Naive thymus-derived CD8-positive, alpha-beta T cell (primary cell): ENCODE measurements around the gene EEF1A2. TPM values are rescaled to one million over a fixed set of nuclear protein-coding genes. Genes with fewer than 3 reads are reported as not detected.
A peak's percentile ranks its signal among the peaks of the same experiment; 100 is the strongest.
"Not testable (repeated sequence)": the region's sequence is repeated elsewhere in the genome, so short reads cannot be mapped to it uniquely, and the experiment has no call there.

Source experiments
- ATAC-seq, 2 donors: fragments of 150-1000 bp; cut with Tn5 transposase in 1 of 2; sonication (Bioruptor Pico), chemical (Tn5 transposase) in 1 of 2; 1 replicate in 1 of 2; 2 replicates in 1 of 2; pipeline ENCODE4 v1.10.0; 2021; ENCODE audit warnings: mild to moderate bottlenecking in 2 of 2, moderate library complexity in 2 of 2
- POLR2A ChIA-PET: fragments of 350-600 bp; sonication (Branson Sonifier 250); formaldehyde crosslinking; loops from one replicate; lab custom pipeline; 2021; ENCODE audit warnings: antibody characterized with exemption; lab: Charles Lee
- DNase-seq, 10 donors: peaks; one replicate each; pipeline versions ENCODE4 v3.0.0 to v3.0.0-alpha.2; 2020 to 2022
- H3K27ac Mint-ChIP-seq, 10 donors: one replicate each; pipeline ENCODE4 v1.8.0; 2020 to 2022; ENCODE audit warnings: mild to moderate bottlenecking in 10 of 10, mixed read lengths in 10 of 10, moderate library complexity in 4 of 10, inconsistent platforms in 1 of 10
- H3K27me3 Mint-ChIP-seq, 5 donors: one replicate each; pipeline ENCODE4 v1.8.0; 2021 to 2022; ENCODE audit warnings: mixed read lengths in 5 of 5
- H3K36me3 Mint-ChIP-seq, 3 donors: one replicate each; pipeline ENCODE4 v1.8.0; 2020 to 2022; ENCODE audit warnings: mixed read lengths in 3 of 3, mild to moderate bottlenecking in 2 of 3, inconsistent platforms in 1 of 3
- H3K4me1 Mint-ChIP-seq, 4 donors: one replicate each; pipeline ENCODE4 v1.8.0; 2021 to 2022; ENCODE audit warnings: mixed read lengths in 4 of 4
- H3K4me3 Mint-ChIP-seq, 10 donors: one replicate each; pipeline ENCODE4 v1.8.0; 2020 to 2022; ENCODE audit warnings: mild to moderate bottlenecking in 10 of 10, mixed read lengths in 10 of 10, moderate library complexity in 6 of 10, inconsistent platforms in 1 of 10
- H3K9me3 Mint-ChIP-seq, 9 donors: one replicate each; pipeline ENCODE4 v1.8.0; 2020 to 2022; ENCODE audit warnings: mixed read lengths in 9 of 9, mild to moderate bottlenecking in 3 of 9, inconsistent platforms in 1 of 9, moderate library complexity in 1 of 9
- polyA plus RNA-seq, 3 donors: library from polyadenylated mRNA; unstranded; fragments of 300-500 nt; fragmentation: Illumina TruSeq; gene quantifications; one replicate each; pipeline ENCODE4 v1.2.3, GENCODE V29; 2021
- total RNA-seq, 8 experiments: library from RNA in 2 of 8; stranded (reverse) in 2 of 8; gene quantifications; one replicate each; pipeline ENCODE4 v1.2.3 and lab custom pipeline; 2021 to 2026

Gene EEF1A2
- total and polyA plus RNA-seq, 5 experiments from 2014 or later: 0.16 to 0.18 TPM; not detected in 3

DNA sequence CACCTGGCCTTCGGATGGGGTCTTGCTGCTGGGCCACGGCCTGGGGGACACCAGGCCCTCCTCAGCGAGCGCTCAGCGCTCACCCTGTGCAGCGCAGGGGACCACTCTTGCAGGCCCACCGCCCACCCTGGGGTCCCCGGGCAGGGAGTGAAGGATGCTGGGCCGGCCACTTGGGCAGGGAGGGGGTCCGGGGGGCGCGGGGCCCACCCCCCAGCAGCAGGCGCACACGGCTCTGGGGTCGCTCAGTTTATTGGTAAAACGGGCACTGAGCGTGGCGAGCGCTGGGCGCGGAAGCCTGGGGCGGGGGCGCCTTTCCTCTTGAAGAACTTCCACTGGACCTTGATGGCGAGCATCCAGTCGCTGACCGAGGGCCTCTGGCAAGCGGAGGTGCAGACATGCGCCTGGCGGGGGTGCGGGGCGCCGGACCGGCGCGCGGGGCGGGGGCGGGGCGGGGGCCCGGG is 11.1 kb downstream of the EEF1A2 start:
- Mint-ChIP-seq H3K4me1 (peaks cover 0 to 4% (median under 1%) of the 10 kb centered on the region in 4 donors), H3K27me3 (peaks cover 4 to 62% (median 20%) of the 10 kb centered on the region in 5 donors), H3K9me3 (peaks cover 0 to 10% (median 0%) of the 10 kb centered on the region in 9 donors), H3K27ac (no peak overlapping the region), H3K36me3 (no peaks in the 10 kb centered on the region), H3K4me3 (no peak overlapping the region)
- ATAC-seq (no peak), DNase-seq (no peak)
- POLR2A ChIA-PET: no interaction called here

DNA sequence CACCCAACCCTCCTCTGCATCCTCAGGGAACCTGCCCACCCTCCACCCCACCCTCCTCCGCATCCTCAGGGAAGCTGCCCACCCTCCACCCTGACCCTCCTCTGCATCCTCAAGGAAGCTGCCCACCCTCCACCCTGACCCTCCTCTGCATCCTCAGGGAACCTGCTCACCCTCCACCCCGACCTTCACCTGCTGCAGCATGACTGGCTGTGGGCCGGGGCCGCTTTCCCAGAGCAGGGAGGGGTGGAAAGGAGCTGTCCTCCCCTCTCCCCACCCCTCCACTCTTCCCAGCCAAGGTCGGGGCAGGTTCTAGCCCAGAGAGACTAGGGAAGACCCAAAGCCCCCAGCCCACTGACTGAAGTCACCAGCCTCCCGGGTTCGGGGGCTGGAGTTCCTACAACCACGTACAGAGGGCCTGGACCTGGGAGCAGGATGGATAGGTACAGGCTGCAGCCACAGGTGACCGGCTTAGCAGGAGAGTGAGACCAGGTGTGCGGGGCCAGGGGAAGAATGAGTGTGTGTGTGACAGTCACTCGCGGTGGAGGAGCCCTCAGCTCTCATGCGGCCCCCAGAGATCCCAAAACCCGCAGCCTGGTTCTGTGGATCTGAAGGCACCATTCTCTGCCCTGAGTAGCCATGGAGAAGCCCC is 11.6 kb downstream of the EEF1A2 start:
- H3K27ac Mint-ChIP-seq: no peak overlapping the region
- DNase-seq (no peak), ATAC-seq (no peak)
- no peak overlapping the region for H3K4me3 Mint-ChIP-seq
- peaks cover 4 to 64% (median 20%) of the 10 kb centered on the region in 5 donors for H3K27me3 Mint-ChIP-seq
- H3K36me3 Mint-ChIP-seq: no peaks in the 10 kb centered on the region
- POLR2A ChIA-PET: no interaction called here
- peaks cover 0 to 6% (median 0%) of the 10 kb centered on the region in 9 donors for H3K9me3 Mint-ChIP-seq
- H3K4me1 Mint-ChIP-seq: peaks cover 0 to 5% (median under 1%) of the 10 kb centered on the region in 4 donors

DNA sequence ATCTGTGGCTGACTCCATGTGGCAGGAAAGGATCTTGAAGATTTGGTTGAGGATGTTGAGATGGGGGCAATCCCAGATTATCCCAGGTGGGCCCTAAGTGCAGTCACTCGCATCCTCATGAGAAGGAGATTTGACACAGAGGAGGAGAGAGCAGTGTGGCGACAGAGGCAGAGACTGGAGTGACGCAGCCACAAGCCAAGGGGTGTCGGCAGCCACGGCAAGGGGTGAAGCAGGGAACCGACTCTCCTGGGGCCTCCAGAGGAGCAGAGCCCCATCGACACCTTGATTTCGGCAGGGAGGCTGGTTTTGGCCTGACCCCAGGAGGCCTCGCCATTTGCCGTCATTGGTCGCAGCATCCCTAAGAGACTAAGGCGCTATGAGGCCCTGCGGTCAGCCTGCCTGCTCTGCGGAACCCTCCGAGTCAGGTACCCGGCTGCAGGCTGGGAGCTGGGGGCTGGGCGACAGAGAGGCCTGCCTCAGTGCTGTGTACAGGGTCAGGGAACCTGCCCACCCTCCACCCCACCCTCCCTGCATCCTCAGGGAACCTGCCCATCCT is 12.5 kb downstream of the EEF1A2 start:
- Mint-ChIP-seq H3K36me3 (no peaks in the 10 kb centered on the region), H3K9me3 (peaks cover 0 to 2% (median 0%) of the 10 kb centered on the region in 9 donors), H3K27me3 (peaks cover 7 to 61% (median 18%) of the 10 kb centered on the region in 5 donors), H3K4me3 (no peak overlapping the region), H3K4me1 (peaks cover 0 to 9% (median under 1%) of the 10 kb centered on the region in 4 donors), H3K27ac (peak overlapping the region in 1 of 10 donors; percentile 43)
- POLR2A ChIA-PET: no interaction called here
- no peak for DNase-seq
- ATAC-seq: no peak

DNA sequence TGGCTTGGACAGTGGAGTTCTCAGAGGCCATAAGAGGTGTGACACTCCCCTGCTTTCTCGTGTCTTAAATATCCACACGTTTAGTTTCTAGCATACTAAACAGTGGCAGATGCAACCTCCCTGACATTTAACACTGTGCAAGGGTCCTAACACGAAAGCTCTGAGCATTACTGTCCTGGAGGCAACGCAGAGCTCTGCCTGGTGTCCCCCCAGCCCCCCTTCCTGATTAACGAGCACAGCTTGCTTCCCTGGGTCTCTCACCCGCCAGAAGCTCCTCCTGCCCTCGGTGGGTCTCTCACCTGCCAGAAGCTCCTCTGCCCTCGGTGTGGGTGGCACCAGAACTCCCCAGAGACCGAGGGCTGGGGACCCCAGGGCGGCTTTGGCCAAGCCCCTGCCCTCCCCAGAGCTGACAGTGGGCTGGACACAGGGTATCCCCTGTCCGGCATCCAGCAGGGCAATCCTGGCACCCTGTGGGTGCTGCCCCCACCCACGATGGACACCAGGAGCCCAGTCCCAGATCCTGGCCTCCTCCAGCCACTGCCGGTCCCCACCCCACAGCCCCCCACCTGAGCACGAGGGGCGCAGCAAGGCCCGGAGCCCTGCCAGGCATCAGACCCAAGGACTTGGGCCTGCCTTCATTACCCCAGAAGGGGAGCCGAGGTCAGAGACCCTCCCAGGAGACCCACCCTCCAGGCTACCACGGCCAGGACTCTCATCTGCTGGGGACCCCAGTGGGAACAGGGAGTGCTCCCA is 14.1 kb downstream of the EEF1A2 start:
- ATAC-seq (no peak), DNase-seq (no peak)
- Mint-ChIP-seq H3K4me3 (no peak overlapping the region), H3K9me3 (peaks cover 0 to 2% (median 0%) of the 10 kb centered on the region in 9 donors), H3K4me1 (peaks cover 0 to 11% (median under 1%) of the 10 kb centered on the region in 4 donors), H3K36me3 (no peaks in the 10 kb centered on the region), H3K27me3 (peaks cover 10 to 59% (median 21%) of the 10 kb centered on the region in 5 donors), H3K27ac (no peak overlapping the region)
- POLR2A ChIA-PET: no interaction called here

DNA sequence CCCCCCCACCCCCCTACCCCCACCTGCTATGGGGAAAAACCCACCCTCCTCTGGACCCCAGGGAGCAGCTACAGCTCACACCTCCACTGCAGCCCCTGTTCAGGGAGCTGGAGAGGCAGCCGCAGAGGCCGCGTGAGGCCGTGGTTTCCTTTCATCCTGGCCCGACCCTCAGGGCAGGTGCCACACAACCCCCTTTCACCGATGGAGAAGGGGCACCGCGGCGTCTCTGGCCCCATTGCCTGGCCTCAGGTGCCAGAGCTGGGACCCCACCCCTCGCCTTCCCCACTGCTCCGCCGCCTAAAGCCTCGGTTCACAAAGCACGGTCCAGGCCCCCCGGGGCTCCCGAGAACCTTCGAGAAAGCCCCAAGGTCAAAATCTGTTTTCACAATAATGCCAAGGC is 14.6 kb downstream of the EEF1A2 start:
- ATAC-seq: no peak
- Mint-ChIP-seq H3K27me3 (peaks cover 10 to 57% (median 21%) of the 10 kb centered on the region in 5 donors), H3K36me3 (no peaks in the 10 kb centered on the region), H3K4me3 (no peak overlapping the region), H3K4me1 (peaks cover 0 to 11% (median under 1%) of the 10 kb centered on the region in 4 donors), H3K27ac (no peak overlapping the region), H3K9me3 (peaks cover 0 to 2% (median 0%) of the 10 kb centered on the region in 9 donors)
- no peak for DNase-seq
- POLR2A ChIA-PET: no interaction called here

DNA sequence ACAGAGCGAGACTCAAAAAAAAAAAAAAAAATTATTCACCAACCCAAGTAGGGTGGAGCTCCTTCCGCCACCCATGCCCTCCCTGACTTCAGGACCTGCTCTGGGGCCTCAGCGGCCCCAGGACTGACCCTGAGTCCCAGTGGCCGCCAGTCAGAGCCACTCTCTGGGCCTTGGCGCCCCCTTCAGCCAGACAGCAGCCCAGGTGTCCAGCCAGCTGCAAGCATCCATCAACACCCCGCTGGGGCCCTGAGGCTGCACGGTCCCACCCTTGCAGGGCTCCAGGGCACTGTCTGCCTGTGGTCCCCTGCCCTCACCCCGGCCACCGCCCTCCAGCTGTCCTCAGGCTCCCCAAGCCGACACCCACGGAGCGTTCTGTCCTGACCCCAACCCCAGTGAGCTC is 15.0 kb downstream of the EEF1A2 start:
- H3K27ac Mint-ChIP-seq: no peak overlapping the region
- ATAC-seq (no peak), DNase-seq (no peak)
- POLR2A ChIA-PET: no interaction called here
- H3K27me3 Mint-ChIP-seq: peaks cover 10 to 59% (median 21%) of the 10 kb centered on the region in 5 donors
- peaks cover 0 to 11% (median under 1%) of the 10 kb centered on the region in 4 donors for H3K4me1 Mint-ChIP-seq
- H3K9me3 Mint-ChIP-seq: peaks cover 0 to 2% (median 0%) of the 10 kb centered on the region in 9 donors
- no peak overlapping the region for H3K4me3 Mint-ChIP-seq
- H3K36me3 Mint-ChIP-seq: no peaks in the 10 kb centered on the region

DNA sequence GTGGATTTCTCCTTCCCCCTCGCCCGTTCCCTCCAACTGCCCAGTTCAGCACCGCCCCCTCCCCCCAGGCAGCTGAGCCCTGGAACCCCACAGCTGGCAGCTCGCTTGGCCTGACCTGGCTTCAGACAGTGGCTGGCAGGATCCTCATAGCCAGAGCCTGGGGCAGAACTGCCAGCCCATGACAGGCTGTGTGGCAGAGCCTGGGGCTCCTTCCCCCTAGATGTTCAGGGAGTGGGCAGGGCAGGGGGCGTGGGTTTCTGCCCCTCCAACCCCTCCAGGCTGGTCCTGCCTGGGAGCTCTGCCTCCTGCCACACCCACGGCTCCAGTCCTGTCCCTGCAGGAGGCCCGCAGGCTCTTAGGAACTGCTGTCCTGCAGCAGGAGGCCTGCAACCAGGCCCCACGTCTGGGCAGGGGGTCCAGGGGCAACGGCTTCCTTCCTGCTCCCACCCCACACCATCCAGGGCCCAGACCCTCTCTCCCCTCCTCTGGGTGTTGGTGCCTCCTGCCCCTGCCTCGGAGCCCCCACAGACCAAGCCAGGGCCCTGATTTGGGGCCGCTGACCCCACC is 16.8 kb downstream of the EEF1A2 start:
- POLR2A ChIA-PET: no interaction called here

DNA sequence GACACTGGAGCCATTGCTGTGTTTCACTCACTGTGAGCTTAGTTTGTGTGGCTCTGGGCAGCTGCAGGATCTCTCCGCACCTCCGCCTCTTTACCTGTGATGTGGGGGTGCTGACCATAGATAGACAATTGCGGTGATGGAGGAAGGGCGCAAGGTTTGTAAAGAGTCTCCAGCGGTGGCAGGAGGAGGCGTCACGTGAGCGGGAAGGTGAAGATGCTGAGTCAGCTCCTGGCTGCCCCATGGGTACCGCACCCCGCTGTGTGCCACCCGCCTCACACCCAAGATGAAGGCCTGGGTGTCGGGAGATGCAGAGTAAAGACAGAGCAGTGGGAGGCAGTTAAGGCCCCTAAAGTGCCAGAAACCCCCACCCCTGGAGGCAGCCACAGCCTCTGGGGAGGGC is 17.4 kb downstream of the EEF1A2 start:
- no peak overlapping the region for H3K4me3 Mint-ChIP-seq
- peak overlapping the region in 1 of 10 donors; percentile 30 for H3K27ac Mint-ChIP-seq
- peaks cover 0 to 2% (median 0%) of the 10 kb centered on the region in 9 donors for H3K9me3 Mint-ChIP-seq
- peaks cover 10 to 70% (median 25%) of the 10 kb centered on the region in 5 donors for H3K27me3 Mint-ChIP-seq
- H3K4me1 Mint-ChIP-seq: peaks cover 0 to 11% (median 2%) of the 10 kb centered on the region in 4 donors
- POLR2A ChIA-PET: no interaction called here
- DNase-seq (no peak), ATAC-seq (no peak)
- H3K36me3 Mint-ChIP-seq: no peaks in the 10 kb centered on the region

More for the DNA sequence above, 16.8 kb downstream of the EEF1A2 start:
- no peak overlapping the region for H3K27ac Mint-ChIP-seq
- H3K36me3 Mint-ChIP-seq: no peaks in the 10 kb centered on the region
- H3K9me3 Mint-ChIP-seq: peaks cover 0 to 2% (median 0%) of the 10 kb centered on the region in 9 donors
- H3K27me3 Mint-ChIP-seq: peaks cover 10 to 70% (median 25%) of the 10 kb centered on the region in 5 donors
- ATAC-seq (no peak), DNase-seq (no peak)
- H3K4me1 Mint-ChIP-seq: peaks cover 0 to 11% (median 2%) of the 10 kb centered on the region in 4 donors
- H3K4me3 Mint-ChIP-seq: no peak overlapping the region

DNA sequence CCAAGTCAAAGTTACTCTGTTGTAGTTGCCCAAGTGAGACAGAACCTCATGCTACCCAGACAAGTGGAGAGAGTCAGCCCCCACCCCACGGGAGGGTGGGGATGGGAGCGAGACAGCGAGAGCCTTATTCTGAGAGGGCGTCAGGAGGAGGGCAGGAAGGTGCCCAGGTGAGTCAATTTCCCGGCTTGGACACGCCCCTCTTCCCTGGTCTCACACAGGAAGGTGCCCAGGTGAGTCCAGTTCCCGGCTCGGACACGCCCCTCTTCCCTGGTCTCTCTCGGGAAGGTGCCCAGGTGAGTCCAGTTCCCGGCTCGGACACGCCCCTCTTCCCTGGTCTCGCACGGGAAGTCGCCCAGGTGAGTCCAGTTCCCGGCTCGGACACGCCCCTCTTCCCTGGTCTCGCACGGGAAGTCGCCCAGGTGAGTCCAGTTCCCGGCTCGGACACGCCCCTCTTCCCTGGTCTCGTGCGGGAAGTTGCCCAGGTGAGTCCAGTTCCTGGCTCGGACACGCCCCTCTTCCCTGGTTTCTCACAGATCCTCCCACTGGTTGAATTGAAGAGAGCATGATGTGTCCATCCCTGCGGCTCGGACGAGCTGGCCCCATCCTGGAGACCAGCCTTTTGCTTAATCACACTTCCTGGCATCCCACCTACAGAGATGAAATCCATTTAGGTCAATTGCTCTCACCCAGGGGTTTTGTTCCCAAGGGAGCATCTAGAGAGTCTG is 19.0 kb downstream of the EEF1A2 start:
- POLR2A ChIA-PET, DNase-seq, H3K36me3 Mint-ChIP-seq, H3K4me3 Mint-ChIP-seq, ATAC-seq, H3K27ac Mint-ChIP-seq, H3K9me3 Mint-ChIP-seq: not testable (repeated sequence)
- peaks cover 0 to 11% (median 2%) of the 10 kb centered on the region in 4 donors for H3K4me1 Mint-ChIP-seq
- H3K27me3 Mint-ChIP-seq: peaks cover 14 to 73% (median 32%) of the 10 kb centered on the region in 5 donors

DNA sequence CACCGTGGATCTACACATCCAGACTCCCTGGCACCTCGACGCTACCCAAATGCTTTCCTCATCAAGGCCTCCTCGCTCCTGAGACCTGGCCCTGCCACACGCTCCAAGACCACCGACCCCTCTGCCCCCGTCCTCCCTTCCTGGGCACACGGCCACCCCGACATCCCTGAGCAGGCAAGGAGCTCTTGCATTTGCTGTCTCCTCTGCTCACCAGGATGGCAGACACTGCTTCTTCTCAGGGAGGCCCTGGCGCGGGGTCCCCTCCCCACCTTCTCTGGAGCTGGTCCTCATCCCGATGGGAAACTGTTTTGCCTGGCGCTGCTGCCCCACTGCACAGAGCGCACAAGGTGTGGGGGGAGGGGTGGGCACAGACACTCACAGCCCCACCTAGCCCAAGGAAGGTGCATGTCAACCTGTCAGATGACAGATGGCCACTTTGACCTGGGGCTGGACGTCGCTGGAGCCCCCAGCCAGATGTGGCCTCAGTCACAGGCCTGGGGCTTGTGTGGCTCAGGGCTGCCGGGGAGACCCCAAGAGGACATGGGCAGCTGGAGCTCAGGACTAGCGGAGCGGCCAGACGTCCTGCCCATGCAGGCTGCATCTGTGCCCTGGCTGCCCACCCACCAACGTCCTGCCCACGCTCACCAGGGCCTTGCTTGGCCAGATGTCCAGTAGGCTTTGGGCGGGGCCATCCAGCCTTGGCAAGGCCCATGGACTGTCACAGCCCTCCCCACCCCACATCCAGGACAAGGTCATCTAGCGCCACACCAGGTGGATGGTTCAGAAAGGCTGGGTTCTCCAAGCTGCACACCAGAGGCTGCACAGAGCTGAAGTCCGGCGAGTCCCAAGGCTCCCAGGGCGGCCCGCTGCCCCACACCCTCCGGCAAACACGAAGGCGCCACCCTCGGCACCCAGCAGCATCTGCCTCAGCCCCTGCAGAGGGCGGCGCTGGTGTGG is 20.3 kb downstream of the EEF1A2 start:
- Mint-ChIP-seq H3K27me3 (peaks cover 18 to 85% (median 37%) of the 10 kb centered on the region in 5 donors), H3K4me1 (peaks cover 1 to 19% (median 10%) of the 10 kb centered on the region in 4 donors), H3K36me3 (no peaks in the 10 kb centered on the region), H3K27ac (peak overlapping the region in 1 of 10 donors; percentile 15), H3K9me3 (no peaks in the 10 kb centered on the region), H3K4me3 (no peak overlapping the region)
- POLR2A ChIA-PET: no interaction called here
- DNase-seq: no peak
- no peak for ATAC-seq

DNA sequence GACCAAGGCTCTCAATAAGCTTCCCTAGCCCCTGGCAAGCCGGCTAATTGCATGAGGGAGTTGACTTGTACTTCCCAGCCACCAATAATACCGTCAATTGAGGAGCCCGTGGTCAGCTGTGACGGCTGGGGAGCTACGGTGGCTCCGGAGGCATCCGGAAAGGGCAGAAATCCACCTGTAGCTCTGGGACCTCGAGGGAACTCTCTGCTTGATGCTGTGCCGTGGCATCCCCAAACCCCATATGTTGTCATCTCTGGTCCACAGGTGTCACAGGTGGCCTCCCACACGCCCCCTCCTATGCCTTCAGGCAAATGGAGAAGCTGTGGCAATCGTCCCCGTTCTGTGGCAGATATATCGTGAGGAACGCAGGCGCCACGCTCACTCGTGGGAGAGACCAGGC is 20.9 kb downstream of the EEF1A2 start:
- DNase-seq (no peak), ATAC-seq (no peak)
- Mint-ChIP-seq H3K27me3 (peaks cover 18 to 88% (median 35%) of the 10 kb centered on the region in 5 donors), H3K27ac (peak overlapping the region in 1 of 10 donors; percentile 15), H3K4me3 (no peak overlapping the region), H3K9me3 (no peaks in the 10 kb centered on the region), H3K36me3 (no peaks in the 10 kb centered on the region), H3K4me1 (peaks cover 1 to 17% (median 9%) of the 10 kb centered on the region in 4 donors)
- POLR2A ChIA-PET: no interaction called here
